ENCODE results near the gene ATG2B. TPM values are rescaled to one million over a fixed set of nuclear protein-coding genes. Genes with fewer than 3 reads are reported as not detected.

Gene ATG2B
- total RNA-seq, 1 donor from 2014 or later = 10.0 TPM

GRCh38 chr14:96264853-96265252, 98.3 kb downstream of the ATG2B start:
- DNase-seq = no peak
- Histone ChIP-seq H3K9me3 (replicated peaks) (peaks cover 7% of the 10 kb centered on the region), H3K27me3 (ENCODE audit: low read depth) (peaks cover 46% of the 10 kb centered on the region), H3K4me1 (no peaks in the 10 kb centered on the region), H3K36me3 (no peaks in the 10 kb centered on the region), H3K27ac (replicated peaks) (no peak overlapping the region), H3K4me3 (no peak overlapping the region)
- intact Hi-C loops (cut with micrococcal nuclease) = no loop called here
- no peak for TF ChIP-seq CTCF (IDR thresholded peaks at IDR 0.05; ENCODE audit: borderline replicate concordance)

DNA sequence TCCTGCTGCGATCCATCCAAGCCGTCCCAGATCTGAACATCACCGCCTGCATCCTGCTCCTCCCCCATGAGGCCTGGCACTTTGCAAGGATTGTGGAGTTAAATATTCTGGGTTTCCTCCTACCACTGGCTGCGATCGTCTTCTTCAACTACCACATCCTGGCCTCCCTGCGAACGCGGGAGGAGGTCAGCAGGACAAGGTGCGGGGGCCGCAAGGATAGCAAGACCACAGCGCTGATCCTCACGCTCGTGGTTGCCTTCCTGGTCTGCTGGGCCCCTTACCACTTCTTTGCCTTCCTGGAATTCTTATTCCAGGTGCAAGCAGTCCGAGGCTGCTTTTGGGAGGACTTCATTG, 99.0 kb downstream of the ATG2B start:
- intact Hi-C loops (cut with micrococcal nuclease) = no loop called here
- no peak overlapping the region for H3K4me3 ChIP-seq
- peaks cover 43% of the 10 kb centered on the region for H3K27me3 ChIP-seq (ENCODE audit: low read depth)
- no peak for DNase-seq
- TF ChIP-seq CTCF (IDR thresholded peaks at IDR 0.05; ENCODE audit: borderline replicate concordance) = no peak
- H3K4me1 ChIP-seq = no peaks in the 10 kb centered on the region
- no peak overlapping the region for H3K27ac ChIP-seq (replicated peaks)
- H3K36me3 ChIP-seq = no peaks in the 10 kb centered on the region
- H3K9me3 ChIP-seq (replicated peaks) = peaks cover 14% of the 10 kb centered on the region

DNA sequence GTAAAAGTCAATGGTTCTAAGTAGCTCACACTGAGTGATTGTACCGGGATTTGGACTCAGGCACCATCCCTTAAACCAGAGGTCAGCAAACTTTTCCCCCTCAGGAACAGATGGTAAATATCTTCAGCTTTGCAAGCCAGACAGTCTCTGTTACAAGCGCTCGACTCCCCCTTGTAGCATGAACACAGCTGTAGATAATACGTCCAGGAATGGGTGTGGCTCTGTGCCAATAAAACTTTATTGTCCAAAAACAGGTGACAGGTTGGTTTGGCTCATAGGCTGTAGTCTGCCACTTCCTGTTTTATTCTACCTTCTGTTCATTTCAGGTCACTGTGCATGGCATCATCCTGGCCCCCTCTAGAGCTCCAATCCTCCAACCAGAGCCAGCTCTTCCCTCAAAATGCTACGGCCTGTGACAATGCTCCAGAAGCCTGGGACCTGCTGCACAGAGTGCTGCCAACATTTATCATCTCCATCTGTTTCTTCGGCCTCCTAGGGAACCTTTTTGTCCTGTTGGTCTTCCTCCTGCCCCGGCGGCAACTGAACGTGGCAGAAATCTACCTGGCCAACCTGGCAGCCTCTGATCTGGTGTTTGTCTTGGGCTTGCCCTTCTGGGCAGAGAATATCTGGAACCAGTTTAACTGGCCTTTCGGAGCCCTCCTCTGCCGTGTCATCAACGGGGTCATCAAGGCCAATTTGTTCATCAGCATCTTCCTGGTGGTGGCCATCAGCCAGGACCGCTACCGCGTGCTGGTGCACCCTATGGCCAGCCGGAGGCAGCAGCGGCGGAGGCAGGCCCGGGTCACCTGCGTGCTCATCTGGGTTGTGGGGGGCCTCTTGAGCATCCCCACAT, 99.6 kb downstream of the ATG2B start:
- Histone ChIP-seq H3K27me3 (ENCODE audit: low read depth) (peaks cover 37% of the 10 kb centered on the region), H3K27ac (replicated peaks) (no peak overlapping the region), H3K4me3 (no peak overlapping the region), H3K9me3 (replicated peaks) (peaks cover 15% of the 10 kb centered on the region), H3K36me3 (no peaks in the 10 kb centered on the region), H3K4me1 (no peaks in the 10 kb centered on the region)
- DNase-seq = no peak
- TF ChIP-seq CTCF (IDR thresholded peaks at IDR 0.05; ENCODE audit: borderline replicate concordance) = no peak
- intact Hi-C loops (cut with micrococcal nuclease) = no loop called here

DNA sequence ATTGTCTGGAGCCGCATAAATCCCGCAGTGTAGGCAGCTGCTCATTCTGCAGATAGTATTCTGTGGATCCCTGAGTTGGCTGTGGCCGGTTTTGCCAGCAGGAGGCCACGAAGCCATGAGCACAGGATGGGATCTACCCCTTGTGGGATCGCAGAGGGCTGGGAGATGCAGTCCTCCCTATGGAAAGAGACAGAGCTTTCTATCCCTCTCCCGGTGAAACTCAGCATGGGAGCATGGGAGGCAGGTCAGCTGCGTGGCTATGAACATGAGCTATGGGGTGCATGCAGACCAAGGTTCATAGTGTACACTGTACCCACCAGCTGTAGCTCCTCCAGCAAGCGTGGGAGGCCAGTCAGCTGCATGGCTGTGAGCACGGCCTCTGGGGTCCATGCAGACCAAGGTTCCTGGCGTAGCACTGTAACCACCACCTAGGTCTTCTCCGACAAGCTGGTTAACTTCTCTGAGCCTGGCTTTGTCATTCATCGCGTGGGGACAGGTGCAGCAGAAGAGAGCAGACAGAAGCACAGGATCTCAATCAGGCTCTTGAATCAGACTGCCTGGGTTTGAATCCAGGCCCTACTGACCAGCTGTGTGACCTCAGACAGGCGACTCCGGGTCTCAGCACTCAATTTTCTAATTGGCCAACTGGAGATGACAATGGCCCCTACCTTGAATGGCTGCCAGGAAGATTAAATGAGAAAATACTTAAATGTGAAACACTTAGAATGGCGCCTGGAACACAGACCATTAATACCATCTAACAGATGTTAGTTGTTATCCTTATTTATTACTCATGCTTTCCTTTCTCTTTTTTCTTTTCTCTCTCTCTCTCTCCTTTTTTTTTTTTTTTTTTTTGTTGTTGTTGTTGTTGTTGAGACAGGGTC, 101.1 kb downstream of the ATG2B start:
- Histone ChIP-seq H3K36me3 (no peaks in the 10 kb centered on the region), H3K27me3 (ENCODE audit: low read depth) (peaks cover 37% of the 10 kb centered on the region), H3K4me3 (no peak overlapping the region), H3K9me3 (replicated peaks) (peaks cover 15% of the 10 kb centered on the region), H3K4me1 (no peaks in the 10 kb centered on the region), H3K27ac (replicated peaks) (no peak overlapping the region)
- no peak for DNase-seq
- intact Hi-C loops (cut with micrococcal nuclease) = no loop called here
- no peak for TF ChIP-seq CTCF (IDR thresholded peaks at IDR 0.05; ENCODE audit: borderline replicate concordance)

DNA sequence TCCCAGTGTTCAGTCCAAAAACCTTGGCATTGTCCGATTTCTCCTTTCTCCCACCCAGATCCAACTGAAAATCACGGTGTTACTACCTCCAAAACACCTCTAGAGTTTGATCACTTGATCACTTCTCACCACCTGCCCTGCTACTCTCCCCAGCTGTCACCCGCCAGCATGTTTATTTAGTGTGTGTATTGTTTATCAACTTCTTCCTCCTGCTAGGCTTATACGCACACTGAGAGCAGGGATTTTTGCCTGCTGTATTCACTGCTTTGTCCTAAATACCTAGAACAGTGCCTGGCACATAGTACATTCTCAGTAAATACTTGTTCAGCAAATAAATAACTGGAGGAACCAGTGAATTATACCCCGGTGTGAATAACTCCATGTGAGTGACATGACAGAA, 102.1 kb downstream of the ATG2B start:
- no peak for TF ChIP-seq CTCF (IDR thresholded peaks at IDR 0.05; ENCODE audit: borderline replicate concordance)
- no peaks in the 10 kb centered on the region for H3K4me1 ChIP-seq
- H3K27me3 ChIP-seq (ENCODE audit: low read depth) = peaks cover 40% of the 10 kb centered on the region
- no peak overlapping the region for H3K4me3 ChIP-seq
- no peak for DNase-seq
- intact Hi-C loops (cut with micrococcal nuclease) = no loop called here
- peaks cover 15% of the 10 kb centered on the region for H3K9me3 ChIP-seq (replicated peaks)
- H3K27ac ChIP-seq (replicated peaks) = no peak overlapping the region
- H3K36me3 ChIP-seq = no peaks in the 10 kb centered on the region

Data from left ventricle myocardium inferior (tissue), 1 donor.